HUES64 (cell line): ENCODE results near the gene HK3.

Source experiments
- H3K27ac ChIP-seq: 2 replicates; pipeline ENCODE4 v1.7.0; 2013; ENCODE audit warnings: low read depth, low read length, inconsistent platforms
- H3K27me3 ChIP-seq: 2 replicates; pipeline ENCODE4 v1.6.1; 2013; ENCODE audit warnings: mild to moderate bottlenecking, low read length; ENCODE audit not compliant: insufficient read depth
- H3K36me3 ChIP-seq: 2 replicates; pipeline ENCODE4 v1.6.1; 2013; ENCODE audit warnings: mild to moderate bottlenecking, low read length; ENCODE audit not compliant: insufficient read depth
- H3K4me1 ChIP-seq: 2 replicates; pipeline ENCODE4 v1.6.1; 2013; ENCODE audit warnings: mild to moderate bottlenecking, low read length, moderate library complexity; ENCODE audit not compliant: insufficient read depth
- H3K4me3 ChIP-seq: 2 replicates; pipeline ENCODE4 v1.5.1; 2013; ENCODE audit warnings: mild to moderate bottlenecking, low read length, moderate library complexity
- H3K9ac ChIP-seq: 2 replicates; pipeline ENCODE4 v1.6.1; 2013; ENCODE audit warnings: mild to moderate bottlenecking, low read depth, low read length
- H3K9me3 ChIP-seq: 2 replicates; pipeline ENCODE4 v1.6.1; 2013; ENCODE audit warnings: low read depth, low read length; ENCODE audit not compliant: insufficient read depth
- WGBS: fragments of 150-250, 120-280 bp; methylation state at CpG from one replicate; pipeline ENCODE4 v1.1.7; 2013; ENCODE audit warnings: missing lambda C conversion rate; 5-methylcytosine and 5-hydroxymethylcytosine counted together

The HK3 gene

GRCh38 chr5:176845392-176845713 is 53.8 kb downstream of the HK3 start:
- Histone ChIP-seq H3K36me3 (no peaks in the 10 kb centered on the region), H3K4me1 (no peaks in the 10 kb centered on the region), H3K4me3 (no peak overlapping the region), H3K27me3 (no peaks in the 10 kb centered on the region), H3K9me3 (no peaks in the 10 kb centered on the region), H3K27ac (no peak overlapping the region), H3K9ac (no peak overlapping the region)
- WGBS = 82% methylated on average over 6 of the region's 6 CpGs

GRCh38 chr5:176844706-176845391 is 54.3 kb downstream of the HK3 start:
- no peaks in the 10 kb centered on the region for H3K27me3 ChIP-seq
- no peaks in the 10 kb centered on the region for H3K4me1 ChIP-seq
- 88% methylated on average over 21 of the region's 21 CpGs for WGBS
- H3K9ac ChIP-seq = no peak overlapping the region
- no peak overlapping the region for H3K4me3 ChIP-seq
- H3K9me3 ChIP-seq = no peaks in the 10 kb centered on the region
- H3K36me3 ChIP-seq = no peaks in the 10 kb centered on the region
- H3K27ac ChIP-seq = no peak overlapping the region

GRCh38 chr5:176844281-176844680 is 54.9 kb downstream of the HK3 start:
- WGBS = 92% methylated on average over 10 of the region's 10 CpGs
- Histone ChIP-seq H3K9ac (no peak overlapping the region), H3K27me3 (0 out of 2 replicates have a peak, but pooled peaks cover under 1% of the 10 kb centered on the region), H3K27ac (no peak overlapping the region), H3K9me3 (no peaks in the 10 kb centered on the region), H3K4me3 (no peak overlapping the region), H3K4me1 (no peaks in the 10 kb centered on the region), H3K36me3 (no peaks in the 10 kb centered on the region)

GRCh38 chr5:176843673-176844072 is 55.5 kb downstream of the HK3 start:
- Histone ChIP-seq H3K36me3 (no peaks in the 10 kb centered on the region), H3K27ac (no peak overlapping the region), H3K27me3 (peaks cover 6% of the 10 kb centered on the region), H3K9ac (no peak overlapping the region), H3K4me3 (no peak overlapping the region), H3K9me3 (no peaks in the 10 kb centered on the region), H3K4me1 (no peaks in the 10 kb centered on the region)
- 85% methylated on average over 21 of the region's 21 CpGs for WGBS

- whole genome bisulfite sequencing = 21% methylated on average over 16 of the region's 16 CpGs
- H3K9me3 ChIP-seq = no peaks in the 10 kb centered on the region
- no peak overlapping the region for H3K4me3 ChIP-seq
- H3K27ac ChIP-seq = no peak overlapping the region
- H3K4me1 ChIP-seq = no peaks in the 10 kb centered on the region
- H3K27me3 ChIP-seq = peaks cover 19% of the 10 kb centered on the region
- no peaks in the 10 kb centered on the region for H3K36me3 ChIP-seq
- no peak overlapping the region for H3K9ac ChIP-seq
Measured at GRCh38 chr5:176837707-176838115, 61.4 kb downstream of the HK3 start.

GRCh38 chr5:176836811-176837706 is 62.1 kb downstream of the HK3 start:
- H3K36me3 ChIP-seq = no peaks in the 10 kb centered on the region
- peaks cover 19% of the 10 kb centered on the region for H3K27me3 ChIP-seq
- H3K4me1 ChIP-seq = no peaks in the 10 kb centered on the region
- no peaks in the 10 kb centered on the region for H3K9me3 ChIP-seq
- H3K27ac ChIP-seq = no peak overlapping the region
- H3K4me3 ChIP-seq = no peak overlapping the region
- whole genome bisulfite sequencing = 65% methylated on average over 15 of the region's 15 CpGs
- H3K9ac ChIP-seq = no peak overlapping the region

GRCh38 chr5:176835918-176836317 is 63.2 kb downstream of the HK3 start:
- H3K27ac ChIP-seq = no peak overlapping the region
- no peak overlapping the region for H3K9ac ChIP-seq
- no peaks in the 10 kb centered on the region for H3K9me3 ChIP-seq
- H3K4me3 ChIP-seq = no peak overlapping the region
- H3K4me1 ChIP-seq = no peaks in the 10 kb centered on the region
- no peaks in the 10 kb centered on the region for H3K36me3 ChIP-seq
- peaks cover 19% of the 10 kb centered on the region for H3K27me3 ChIP-seq
- WGBS = 81% methylated on average over 3 of the region's 3 CpGs

GRCh38 chr5:176833286-176833685 is 65.9 kb downstream of the HK3 start:
- H3K4me3 ChIP-seq = no peak overlapping the region
- H3K36me3 ChIP-seq = no peaks in the 10 kb centered on the region
- no peaks in the 10 kb centered on the region for H3K4me1 ChIP-seq
- H3K9ac ChIP-seq = no peak overlapping the region
- H3K9me3 ChIP-seq = no peaks in the 10 kb centered on the region
- peaks cover 9% of the 10 kb centered on the region for H3K27me3 ChIP-seq
- no peak overlapping the region for H3K27ac ChIP-seq
- WGBS = 94% methylated on average over 4 of the region's 4 CpGs

GRCh38 chr5:176832162-176832561 is 67.0 kb downstream of the HK3 start:
- Histone ChIP-seq H3K36me3 (no peaks in the 10 kb centered on the region), H3K27ac (no peak overlapping the region), H3K4me3 (no peak overlapping the region), H3K9me3 (no peaks in the 10 kb centered on the region), H3K4me1 (no peaks in the 10 kb centered on the region), H3K27me3 (0 out of 2 replicates have a peak, but pooled peaks cover 3% of the 10 kb centered on the region), H3K9ac (no peak overlapping the region)
- 89% methylated on average over 6 of the region's 6 CpGs for WGBS

GRCh38 chr5:176831425-176831824 is 67.7 kb downstream of the HK3 start:
- Histone ChIP-seq H3K4me3 (no peak overlapping the region), H3K9me3 (no peaks in the 10 kb centered on the region)
- WGBS = 87% methylated on average over 8 of the region's 8 CpGs

GRCh38 chr5:176830995-176831423 is 68.1 kb downstream of the HK3 start:
- 71% methylated on average over 9 of the region's 9 CpGs for WGBS
- Histone ChIP-seq H3K36me3 (no peaks in the 10 kb centered on the region), H3K4me3 (no peak overlapping the region), H3K9ac (no peak overlapping the region), H3K27ac (no peak overlapping the region), H3K9me3 (no peaks in the 10 kb centered on the region), H3K27me3 (0 out of 2 replicates have a peak, but pooled peaks cover 3% of the 10 kb centered on the region), H3K4me1 (no peaks in the 10 kb centered on the region)

More at GRCh38 chr5:176831425-176831824, 67.7 kb downstream of the HK3 start:
- H3K36me3 ChIP-seq = no peaks in the 10 kb centered on the region
- no peaks in the 10 kb centered on the region for H3K4me1 ChIP-seq
- no peak overlapping the region for H3K27ac ChIP-seq
- H3K27me3 ChIP-seq = 0 out of 2 replicates have a peak, but pooled peaks cover 3% of the 10 kb centered on the region
- no peak overlapping the region for H3K9ac ChIP-seq
